AG09309 (cell line): ENCODE results near the gene ART5.

ENCODE experiments used
- DNase-seq: peaks from one replicate; pipeline ENCODE4 v3.0.0-alpha.2; 2010; ENCODE audit warnings: low read depth
- H3K4me3 ChIP-seq: 2 replicates; pipeline ENCODE4 v1.5.1; 2011; ENCODE audit warnings: mild to moderate bottlenecking, low read depth, low read length, moderate library complexity; ENCODE audit not compliant: control insufficient read depth
- CTCF ChIP-seq: IDR thresholded peaks from 2 replicates; pipeline ENCODE4 v1.5.1; 2011; ENCODE audit warnings: mild to moderate bottlenecking, low read depth, low read length, inconsistent platforms; ENCODE audit not compliant: insufficient read depth, control insufficient read depth; ENCODE audit errors: missing control alignments

The ART5 gene

GRCh38 chr11:3622521-3622920 is 19.3 kb downstream of the ART5 start:
- H3K4me3 ChIP-seq = no peak overlapping the region
- TF ChIP-seq CTCF = no peak
- DNase-seq = no peak

- TF ChIP-seq CTCF = no peak
- DNase-seq = no peak
- no peak overlapping the region for H3K4me3 ChIP-seq
Measured at GRCh38 chr11:3617990-3618389, 23.8 kb downstream of the ART5 start.

- H3K4me3 ChIP-seq = no peak overlapping the region
- DNase-seq = no peak
- no peak for TF ChIP-seq CTCF
Measured at GRCh38 chr11:3616721-3617460, 24.9 kb downstream of the ART5 start.

GRCh38 chr11:3615998-3616397 is 25.8 kb downstream of the ART5 start:
- H3K4me3 ChIP-seq = no peak overlapping the region
- no peak for DNase-seq
- TF ChIP-seq CTCF = no peak

GRCh38 chr11:3614742-3615171 is 27.0 kb downstream of the ART5 start:
- no peak for TF ChIP-seq CTCF
- no peak for DNase-seq
- no peak overlapping the region for H3K4me3 ChIP-seq

- no peak for DNase-seq
- no peak overlapping the region for H3K4me3 ChIP-seq
- no peak for TF ChIP-seq CTCF
Measured at GRCh38 chr11:3613998-3614741, 27.6 kb downstream of the ART5 start.
